GM12878 (cell line): ENCODE results near the gene SUV39H1.

Source experiments
- CREM ChIP-seq: IDR thresholded peaks from 2 replicates; pipeline ENCODE4 v1.6.1; 2014; ENCODE audit warnings: antibody characterized with exemption, low read depth
- EP300 ChIP-seq, 2 experiments: fragments of 150-350 bp in 1 of 2; IDR thresholded peaks; 2 replicates each; pipeline ENCODE4 v1.6.1; 2011 to 2012; ENCODE audit warnings: low read depth in 2 of 2, low read length in 2 of 2, borderline replicate concordance in 1 of 2, improper control_type of control experiment in 1 of 2, inconsistent platforms in 1 of 2; ENCODE audit not compliant: control insufficient read depth in 1 of 2
- ESRRA ChIP-seq: IDR thresholded peaks from 2 replicates; pipeline ENCODE4 v1.6.1; 2012; ENCODE audit warnings: mild to moderate bottlenecking, low read length, improper control_type of control experiment
- ETV6 ChIP-seq, 2 experiments: fragments of 450-650 bp in 1 of 2; IDR thresholded peaks in 1 of 2; conservative IDR thresholded peaks in 1 of 2; 2 replicates each; pipeline ENCODE4 v1.6.1; 2014; ENCODE audit warnings: antibody characterized with exemption in 1 of 2, borderline replicate concordance in 1 of 2, low read depth in 1 of 2, mild to moderate bottlenecking in 1 of 2, moderate library complexity in 1 of 2
- FOXM1 ChIP-seq: IDR thresholded peaks from 2 replicates; pipeline ENCODE4 v1.6.1; 2012; ENCODE audit warnings: low read depth, mild to moderate bottlenecking, inconsistent platforms, low read length, moderate library complexity
- HDAC2 ChIP-seq: fragments of 200-600 bp; sonication (generic); IDR thresholded peaks from 2 replicates; pipeline ENCODE4 v1.6.1; 2017
- HDGF ChIP-seq: fragments of 450-650 bp; IDR thresholded peaks from 2 replicates; pipeline ENCODE4 v1.6.1; 2016; ENCODE audit warnings: antibody characterized with exemption
- JUND ChIP-seq: IDR thresholded peaks from 2 replicates; pipeline ENCODE4 v1.6.1; 2012; ENCODE audit warnings: low read depth, mild to moderate bottlenecking, low read length, improper control_type of control experiment, moderate library complexity
- MXI1 ChIP-seq: fragments of 150-350 bp; IDR thresholded peaks from 2 replicates; pipeline ENCODE4 v1.6.1; 2011; ENCODE audit warnings: low read depth, mild to moderate bottlenecking, inconsistent platforms, low read length, improper control_type of control experiment
- MYB ChIP-seq: fragments of 150-350 bp; IDR thresholded peaks from 2 replicates; pipeline ENCODE4 v1.6.1; 2014; ENCODE audit warnings: mild to moderate bottlenecking, low read depth, low read length, borderline replicate concordance
- RFX5 ChIP-seq: IDR thresholded peaks from 2 replicates; pipeline ENCODE4 v1.6.1; 2011; ENCODE audit warnings: low read depth, low read length, improper control_type of control experiment
- SMAD1 ChIP-seq: fragments of 450-650 bp; IDR thresholded peaks from 2 replicates; pipeline ENCODE4 v1.6.1; 2018; ENCODE audit warnings: mild to moderate bottlenecking, low read depth; ENCODE audit not compliant: partially characterized antibody
- TAF1 ChIP-seq: IDR thresholded peaks from 2 replicates; pipeline ENCODE4 v1.6.1; 2011; ENCODE audit warnings: mild to moderate bottlenecking, low read depth, low read length, borderline replicate concordance
- TF ChIP-seq, protein P1 (sequence below), 3 experiments: IDR thresholded peaks in 2 of 3; conservative IDR thresholded peaks in 1 of 3; 2 replicates each; pipeline ENCODE4 v1.5.1; 2011; ENCODE audit warnings: low read depth in 3 of 3, low read length in 3 of 3, mild to moderate bottlenecking in 3 of 3, control low read depth in 2 of 3, moderate library complexity in 2 of 3, inconsistent platforms in 1 of 3, mixed read lengths in 1 of 3; ENCODE audit not compliant: control insufficient read depth in 2 of 3, insufficient read depth in 1 of 3; ENCODE audit errors: extremely low read depth in 1 of 3

- no peak for TF ChIP-seq HDGF
- TF ChIP-seq, protein P1, sequence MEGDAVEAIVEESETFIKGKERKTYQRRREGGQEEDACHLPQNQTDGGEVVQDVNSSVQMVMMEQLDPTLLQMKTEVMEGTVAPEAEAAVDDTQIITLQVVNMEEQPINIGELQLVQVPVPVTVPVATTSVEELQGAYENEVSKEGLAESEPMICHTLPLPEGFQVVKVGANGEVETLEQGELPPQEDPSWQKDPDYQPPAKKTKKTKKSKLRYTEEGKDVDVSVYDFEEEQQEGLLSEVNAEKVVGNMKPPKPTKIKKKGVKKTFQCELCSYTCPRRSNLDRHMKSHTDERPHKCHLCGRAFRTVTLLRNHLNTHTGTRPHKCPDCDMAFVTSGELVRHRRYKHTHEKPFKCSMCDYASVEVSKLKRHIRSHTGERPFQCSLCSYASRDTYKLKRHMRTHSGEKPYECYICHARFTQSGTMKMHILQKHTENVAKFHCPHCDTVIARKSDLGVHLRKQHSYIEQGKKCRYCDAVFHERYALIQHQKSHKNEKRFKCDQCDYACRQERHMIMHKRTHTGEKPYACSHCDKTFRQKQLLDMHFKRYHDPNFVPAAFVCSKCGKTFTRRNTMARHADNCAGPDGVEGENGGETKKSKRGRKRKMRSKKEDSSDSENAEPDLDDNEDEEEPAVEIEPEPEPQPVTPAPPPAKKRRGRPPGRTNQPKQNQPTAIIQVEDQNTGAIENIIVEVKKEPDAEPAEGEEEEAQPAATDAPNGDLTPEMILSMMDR (IDR thresholded peaks at IDR 0.05 in 2 of 3, conservative IDR thresholded peaks at IDR 0.05 in 1 of 3; ENCODE audit: control insufficient read depth in 2 of 3, extremely low read depth in 1 of 3, insufficient read depth in 1 of 3, low read depth in 3 of 3, low read length in 3 of 3) = no peak
- TF ChIP-seq CREM = no peak
- TF ChIP-seq JUND = no peak
- no peak for TF ChIP-seq ETV6 (conservative IDR thresholded peaks at IDR 0.05 in 1 of 2, IDR thresholded peaks at IDR 0.05 in 1 of 2; ENCODE audit: borderline replicate concordance in 1 of 2, low read depth in 1 of 2)
- TF ChIP-seq FOXM1 = no peak
- no peak for TF ChIP-seq MXI1
- no peak for TF ChIP-seq RFX5
- TF ChIP-seq ESRRA = no peak
- TF ChIP-seq EP300 (IDR thresholded peaks at IDR 0.05; ENCODE audit: borderline replicate concordance in 1 of 2, control insufficient read depth in 1 of 2, low read depth in 2 of 2, low read length in 2 of 2) = no peak
- no peak for TF ChIP-seq MYB
- no peak for TF ChIP-seq TAF1
- no peak for TF ChIP-seq HDAC2
- TF ChIP-seq SMAD1 = no peak
Measured at GRCh38 chrX:48751343-48751742, 54.8 kb downstream of the SUV39H1 start.
